T-cell (primary cell): Measurements from ENCODE around the gene COL4A6. TPM values are rescaled to one million over a fixed set of nuclear protein-coding genes. Genes with fewer than 3 reads are reported as not detected.

Experiments
- ATAC-seq, 4 experiments: fragments of 200-7000 bp in 3 of 4; fragments of 150-1000 bp in 1 of 4; cut with Tn5 transposase; replicated peaks in 1 of 4; 1 replicate in 3 of 4; 2 replicates in 1 of 4; pipeline ENCODE4 v1.10.0; 2021; ENCODE audit warnings: moderate library complexity in 3 of 4, mild to moderate bottlenecking in 2 of 4, moderate number of reproducible peaks in 1 of 4
- CTCF ChIA-PET, 2 donors: fragments of 300-600 bp; sonication (Branson Sonifier 250); formaldehyde crosslinking; loops; one replicate each; lab custom pipeline; 2022; ENCODE audit warnings: antibody characterized with exemption in 2 of 2; lab: Charles Lee
- POLR2A ChIA-PET, 2 donors: fragments of 300-600 bp; sonication (Branson Sonifier 250); formaldehyde crosslinking; loops; one replicate each; lab custom pipeline; 2022; ENCODE audit warnings: antibody characterized with exemption in 2 of 2; lab: Charles Lee
- DNase-seq, 35 experiments: peaks; one replicate each; pipeline versions ENCODE4 v3.0.0 to v3.0.0-alpha.2; 2013 to 2023
- H3K27ac ChIP-seq: one replicate; pipeline ENCODE4 v1.5.1; 2013; ENCODE audit warnings: low read length
- H3K27me3 ChIP-seq, 2 experiments: replicated peaks in 1 of 2; 1 replicate in 1 of 2; 2 replicates in 1 of 2; pipeline versions ENCODE4 v1.6.1 to v1.7.0; 2013; ENCODE audit warnings: low read length in 1 of 2, mixed read lengths in 1 of 2; ENCODE audit not compliant: control insufficient read depth in 2 of 2, insufficient read depth in 2 of 2; ENCODE audit errors: extremely low read depth in 1 of 2
- H3K36me3 ChIP-seq, 2 donors: 1 replicate in 1 of 2; 2 replicates in 1 of 2; pipeline versions ENCODE4 v1.6.1 to v1.7.0; 2013; ENCODE audit warnings: low read length in 1 of 2; ENCODE audit not compliant: control insufficient read depth in 2 of 2, insufficient read depth in 1 of 2; ENCODE audit errors: extremely low read depth in 1 of 2
- H3K4me1 ChIP-seq, 2 experiments: 1 replicate in 1 of 2; 2 replicates in 1 of 2; pipeline versions ENCODE4 v1.6.1 to v1.7.0; 2013; ENCODE audit warnings: low read length in 2 of 2, mixed read lengths in 1 of 2; ENCODE audit not compliant: insufficient read depth in 2 of 2, control insufficient read depth in 1 of 2; ENCODE audit errors: extremely low read depth in 1 of 2
- H3K4me3 ChIP-seq, 2 donors: 1 replicate in 1 of 2; 2 replicates in 1 of 2; pipeline versions ENCODE4 v1.5.1 to v1.7.0; 2013; ENCODE audit warnings: mild to moderate bottlenecking in 2 of 2, low read length in 1 of 2, moderate library complexity in 1 of 2; ENCODE audit not compliant: control insufficient read depth in 1 of 2; ENCODE audit errors: extremely low read depth in 1 of 2
- H3K9me3 ChIP-seq: 2 replicates; pipeline ENCODE4 v1.7.0; 2013
- H3K27ac Mint-ChIP-seq, 2 donors: one replicate each; pipeline ENCODE4 v1.8.0; 2020 to 2021; ENCODE audit warnings: mild to moderate bottlenecking in 2 of 2, mixed read lengths in 2 of 2
- H3K27me3 Mint-ChIP-seq, 2 donors: one replicate each; pipeline ENCODE4 v1.8.0; 2021 to 2022; ENCODE audit warnings: mixed read lengths in 2 of 2
- H3K36me3 Mint-ChIP-seq: one replicate; pipeline ENCODE4 v1.8.0; 2021; ENCODE audit warnings: mixed read lengths
- H3K4me1 Mint-ChIP-seq, 3 donors: one replicate each; pipeline ENCODE4 v1.8.0; 2020 to 2022; ENCODE audit warnings: mixed read lengths in 3 of 3, mild to moderate bottlenecking in 1 of 3
- H3K4me3 Mint-ChIP-seq, 3 donors: one replicate each; pipeline ENCODE4 v1.8.0; 2020 to 2022; ENCODE audit warnings: mild to moderate bottlenecking in 3 of 3, mixed read lengths in 3 of 3, moderate library complexity in 3 of 3
- H3K9me3 Mint-ChIP-seq, 3 donors: one replicate each; pipeline ENCODE4 v1.8.0; 2020 to 2022; ENCODE audit warnings: mixed read lengths in 3 of 3
- WGBS: methylation state at CpG from one replicate; pipeline ENCODE4 v1.1.5; 2013; ENCODE audit warnings: missing lambda C conversion rate; ENCODE audit not compliant: insufficient coverage; 5-methylcytosine and 5-hydroxymethylcytosine counted together
- total RNA-seq, 35 experiments: library from RNA in 6 of 35; stranded (reverse) in 6 of 35; fragments of 120-200 nt in 1 of 35; gene quantifications; one replicate each; pipeline versions ENCODE4 v1.2.1 to v1.2.4 and lab custom pipeline; 2013 to 2026

The COL4A6 gene
- total RNA-seq, 5 donors from 2014 or later (not counting 1 experiment from before 2014, with no cell fraction given), result 0.03 to 0.22 (median 0.20) TPM; not detected in 2

- H3K27ac ChIP-seq, result no peak overlapping the region
- H3K4me1 Mint-ChIP-seq, result no peaks in the 10 kb centered on the region
- no peak overlapping the region for H3K4me3 Mint-ChIP-seq
- ATAC-seq, result no peak
- CTCF ChIA-PET, result no interaction called here
- H3K9me3 ChIP-seq, result no peaks in the 10 kb centered on the region
- no peaks in the 10 kb centered on the region for H3K36me3 ChIP-seq
- POLR2A ChIA-PET, result no interaction called here
- no peak overlapping the region for H3K27ac Mint-ChIP-seq
- WGBS, result no CpG with 5 or more reads among the region's 4 CpGs
- H3K9me3 Mint-ChIP-seq, result no peaks in the 10 kb centered on the region
- H3K4me3 ChIP-seq, result no peak overlapping the region
- peaks cover 4 to 13% of the 10 kb centered on the region in 2 donors for H3K27me3 Mint-ChIP-seq
- no peak for DNase-seq
- H3K36me3 Mint-ChIP-seq, result no peaks in the 10 kb centered on the region
- H3K27me3 ChIP-seq, result no peaks in the 10 kb centered on the region
- no peaks in the 10 kb centered on the region for H3K4me1 ChIP-seq
These were observed 129.1 kb downstream of the COL4A6 start for GRCh38 chrX:108309144-108309543.

GRCh38 chrX:108307132-108308085, 130.8 kb downstream of the COL4A6 start:
- H3K9me3 ChIP-seq, result no peaks in the 10 kb centered on the region
- Mint-ChIP-seq H3K27ac (no peak overlapping the region), H3K27me3 (peaks cover 4 to 15% of the 10 kb centered on the region in 2 donors), H3K9me3 (no peaks in the 10 kb centered on the region), H3K4me3 (no peak overlapping the region), H3K4me1 (no peaks in the 10 kb centered on the region), H3K36me3 (no peaks in the 10 kb centered on the region)
- DNase-seq, result no peak
- H3K4me1 ChIP-seq, result no peaks in the 10 kb centered on the region
- WGBS, result 58% methylated on average over 2 of the region's 6 CpGs
- POLR2A ChIA-PET, result no interaction called here
- no peak overlapping the region for H3K4me3 ChIP-seq
- CTCF ChIA-PET, result no interaction called here
- H3K27ac ChIP-seq, result no peak overlapping the region
- ATAC-seq, result no peak
- no peaks in the 10 kb centered on the region for H3K27me3 ChIP-seq
- H3K36me3 ChIP-seq, result no peaks in the 10 kb centered on the region

GRCh38 chrX:108306086-108306485, 132.1 kb downstream of the COL4A6 start:
- Histone ChIP-seq H3K27ac (no peak overlapping the region), H3K27me3 (no peaks in the 10 kb centered on the region), H3K36me3 (no peaks in the 10 kb centered on the region), H3K4me3 (no peak overlapping the region), H3K9me3 (no peaks in the 10 kb centered on the region), H3K4me1 (no peaks in the 10 kb centered on the region)
- ATAC-seq (no peak), DNase-seq (no peak)
- no peak overlapping the region for H3K27ac Mint-ChIP-seq
- ChIA-PET CTCF (no interaction called here), POLR2A (no interaction called here)
- peaks cover 0 to 13% of the 10 kb centered on the region in 2 donors for H3K27me3 Mint-ChIP-seq
- no peaks in the 10 kb centered on the region for H3K36me3 Mint-ChIP-seq
- H3K4me3 Mint-ChIP-seq, result no peak overlapping the region
- H3K4me1 Mint-ChIP-seq, result no peaks in the 10 kb centered on the region
- H3K9me3 Mint-ChIP-seq, result no peaks in the 10 kb centered on the region

- Histone ChIP-seq H3K36me3 (no peaks in the 10 kb centered on the region), H3K27ac (no peak overlapping the region), H3K9me3 (no peaks in the 10 kb centered on the region), H3K4me3 (no peak overlapping the region), H3K4me1 (no peaks in the 10 kb centered on the region), H3K27me3 (no peaks in the 10 kb centered on the region)
- ATAC-seq, result no peak
- H3K36me3 Mint-ChIP-seq, result no peaks in the 10 kb centered on the region
- CTCF ChIA-PET, result no interaction called here
- H3K4me3 Mint-ChIP-seq, result no peak overlapping the region
- H3K4me1 Mint-ChIP-seq, result no peaks in the 10 kb centered on the region
- no peaks in the 10 kb centered on the region for H3K9me3 Mint-ChIP-seq
- POLR2A ChIA-PET, result no interaction called here
- peaks cover 1 to 12% of the 10 kb centered on the region in 2 donors for H3K27me3 Mint-ChIP-seq
- no CpG with 5 or more reads among the region's 2 CpGs for WGBS
- H3K27ac Mint-ChIP-seq, result no peak overlapping the region
- no peak for DNase-seq
These were observed 133.5 kb downstream of the COL4A6 start for GRCh38 chrX:108304757-108305156.

- POLR2A ChIA-PET, result no interaction called here
- H3K4me3 ChIP-seq, result no peak overlapping the region
- no peak for DNase-seq
These were observed 134.0 kb downstream of the COL4A6 start for GRCh38 chrX:108304210-108304609.

GRCh38 chrX:108303682-108304081, 134.5 kb downstream of the COL4A6 start:
- H3K36me3 ChIP-seq, result no peaks in the 10 kb centered on the region
- no peaks in the 10 kb centered on the region for H3K4me1 ChIP-seq
- no peaks in the 10 kb centered on the region for H3K4me1 Mint-ChIP-seq
- DNase-seq (no peak), ATAC-seq (no peak)
- no peak overlapping the region for H3K4me3 Mint-ChIP-seq
- H3K27ac ChIP-seq, result no peak overlapping the region
- no peaks in the 10 kb centered on the region for H3K27me3 ChIP-seq
- POLR2A ChIA-PET, result no interaction called here
- H3K9me3 ChIP-seq, result no peaks in the 10 kb centered on the region
- peaks cover 4 to 12% of the 10 kb centered on the region in 2 donors for H3K27me3 Mint-ChIP-seq
- CTCF ChIA-PET, result interaction anchor here in 1 of 2 donors (0.6 kb wide), 1 partner anchor 410 kb away, joined by 3 read pairs; no protein-coding TSS in a partner anchor
- WGBS, result no CpG with 5 or more reads among the region's 2 CpGs
- no peak overlapping the region for H3K4me3 ChIP-seq
- no peak overlapping the region for H3K27ac Mint-ChIP-seq
- H3K9me3 Mint-ChIP-seq, result no peaks in the 10 kb centered on the region
- H3K36me3 Mint-ChIP-seq, result no peaks in the 10 kb centered on the region

More at GRCh38 chrX:108304210-108304609, 134.0 kb downstream of the COL4A6 start:
- no peaks in the 10 kb centered on the region for H3K4me1 ChIP-seq
- H3K4me3 Mint-ChIP-seq, result no peak overlapping the region
- no peaks in the 10 kb centered on the region for H3K9me3 ChIP-seq
- CTCF ChIA-PET, result no interaction called here
- no peaks in the 10 kb centered on the region for H3K4me1 Mint-ChIP-seq
- H3K27me3 ChIP-seq, result no peaks in the 10 kb centered on the region
- H3K27ac ChIP-seq, result no peak overlapping the region
- H3K27me3 Mint-ChIP-seq, result peaks cover 4 to 12% of the 10 kb centered on the region in 2 donors
- no peak overlapping the region for H3K27ac Mint-ChIP-seq
- no peak for ATAC-seq
- H3K9me3 Mint-ChIP-seq, result no peaks in the 10 kb centered on the region
- no CpG with 5 or more reads among the region's 5 CpGs for WGBS
- H3K36me3 Mint-ChIP-seq, result no peaks in the 10 kb centered on the region
- no peaks in the 10 kb centered on the region for H3K36me3 ChIP-seq
